Tibial nerve (tissue), 4 donors: ENCODE data around the gene UTP18.
A peak's percentile ranks its signal among the peaks of the same experiment; 100 is the strongest.

Experiments
- EP300 ChIP-seq, 2 donors: sonication (generic); formaldehyde crosslinking; IDR thresholded peaks; one replicate each; pipeline ENCODE4 v1.6.1; 2017; ENCODE audit warnings: antibody characterized with exemption in 2 of 2, mild to moderate bottlenecking in 1 of 2
- POLR2A ChIP-seq, 2 donors: fragments of 450-650 bp; IDR thresholded peaks; one replicate each; pipeline ENCODE4 v1.6.1; 2017; ENCODE audit warnings: antibody characterized with exemption in 2 of 2, mild to moderate bottlenecking in 2 of 2, moderate library complexity in 2 of 2
- TF ChIP-seq, protein P1 (sequence below), 5 experiments: fragments of 200-600 bp in 3 of 5; fragments of 450-650 bp in 2 of 5; sonication (generic) in 3 of 5; IDR thresholded peaks; one replicate each; pipeline ENCODE4 v1.5.1; 2016 to 2019; ENCODE audit warnings: antibody characterized with exemption in 5 of 5, mild to moderate bottlenecking in 3 of 5, moderate library complexity in 2 of 5

DNA sequence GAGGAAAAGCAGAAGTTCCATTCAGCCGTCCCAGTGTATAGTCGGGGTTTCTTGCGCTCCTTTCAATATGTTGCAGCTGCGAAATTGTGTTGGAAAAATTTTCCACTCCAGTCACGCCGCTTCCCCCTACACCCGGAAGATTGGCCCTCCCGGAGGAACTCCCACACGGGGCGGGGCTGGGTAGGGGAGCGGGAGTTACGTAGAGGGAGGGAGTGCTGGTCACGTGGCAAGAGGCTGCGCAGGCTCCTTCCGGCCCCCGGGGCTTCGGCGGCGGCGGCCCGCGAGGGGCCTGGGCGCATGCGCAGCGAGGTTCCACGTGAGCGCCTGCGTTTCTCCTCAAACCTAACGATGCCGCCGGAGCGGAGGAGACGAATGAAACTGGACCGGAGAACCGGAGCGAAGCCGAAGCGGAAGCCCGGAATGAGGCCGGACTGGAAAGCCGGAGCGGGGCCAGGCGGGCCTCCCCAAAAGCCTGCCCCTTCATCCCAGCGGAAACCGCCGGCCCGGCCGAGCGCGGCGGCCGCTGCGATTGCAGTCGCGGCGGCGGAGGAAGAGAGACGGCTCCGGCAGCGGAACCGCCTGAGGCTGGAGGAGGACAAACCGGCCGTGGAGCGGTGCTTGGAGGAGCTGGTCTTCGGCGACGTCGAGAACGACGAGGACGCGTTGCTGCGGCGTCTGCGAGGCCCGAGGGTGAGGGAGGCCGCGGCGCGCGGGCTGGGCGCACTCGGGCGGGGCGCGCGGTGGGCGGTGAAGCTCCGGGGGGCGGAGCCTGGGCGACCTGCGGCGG lies at the start of gene UTP18:
- TF ChIP-seq, protein P1, sequence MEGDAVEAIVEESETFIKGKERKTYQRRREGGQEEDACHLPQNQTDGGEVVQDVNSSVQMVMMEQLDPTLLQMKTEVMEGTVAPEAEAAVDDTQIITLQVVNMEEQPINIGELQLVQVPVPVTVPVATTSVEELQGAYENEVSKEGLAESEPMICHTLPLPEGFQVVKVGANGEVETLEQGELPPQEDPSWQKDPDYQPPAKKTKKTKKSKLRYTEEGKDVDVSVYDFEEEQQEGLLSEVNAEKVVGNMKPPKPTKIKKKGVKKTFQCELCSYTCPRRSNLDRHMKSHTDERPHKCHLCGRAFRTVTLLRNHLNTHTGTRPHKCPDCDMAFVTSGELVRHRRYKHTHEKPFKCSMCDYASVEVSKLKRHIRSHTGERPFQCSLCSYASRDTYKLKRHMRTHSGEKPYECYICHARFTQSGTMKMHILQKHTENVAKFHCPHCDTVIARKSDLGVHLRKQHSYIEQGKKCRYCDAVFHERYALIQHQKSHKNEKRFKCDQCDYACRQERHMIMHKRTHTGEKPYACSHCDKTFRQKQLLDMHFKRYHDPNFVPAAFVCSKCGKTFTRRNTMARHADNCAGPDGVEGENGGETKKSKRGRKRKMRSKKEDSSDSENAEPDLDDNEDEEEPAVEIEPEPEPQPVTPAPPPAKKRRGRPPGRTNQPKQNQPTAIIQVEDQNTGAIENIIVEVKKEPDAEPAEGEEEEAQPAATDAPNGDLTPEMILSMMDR (IDR thresholded peaks at IDR 0.05): peak in 2 of 5 experiments; percentile 40 to 61
- peak in 1 of 2 donors; percentile 76 for TF ChIP-seq POLR2A (IDR thresholded peaks at IDR 0.05)
- peak; percentile 83 for TF ChIP-seq EP300 (IDR thresholded peaks at IDR 0.05)
